ENCODE measurements around the gene RAB36. TPM values are rescaled to one million over a fixed set of nuclear protein-coding genes. Genes with fewer than 3 reads are reported as not detected.

The RAB36 gene
- total and polyA plus RNA-seq, 9 of the 15 experiments (the other 6 are each of a cell fraction or from before 2014, with no cell fraction given), result 0.04 to 0.50 (median 0.08) TPM; not detected in 3

DNA sequence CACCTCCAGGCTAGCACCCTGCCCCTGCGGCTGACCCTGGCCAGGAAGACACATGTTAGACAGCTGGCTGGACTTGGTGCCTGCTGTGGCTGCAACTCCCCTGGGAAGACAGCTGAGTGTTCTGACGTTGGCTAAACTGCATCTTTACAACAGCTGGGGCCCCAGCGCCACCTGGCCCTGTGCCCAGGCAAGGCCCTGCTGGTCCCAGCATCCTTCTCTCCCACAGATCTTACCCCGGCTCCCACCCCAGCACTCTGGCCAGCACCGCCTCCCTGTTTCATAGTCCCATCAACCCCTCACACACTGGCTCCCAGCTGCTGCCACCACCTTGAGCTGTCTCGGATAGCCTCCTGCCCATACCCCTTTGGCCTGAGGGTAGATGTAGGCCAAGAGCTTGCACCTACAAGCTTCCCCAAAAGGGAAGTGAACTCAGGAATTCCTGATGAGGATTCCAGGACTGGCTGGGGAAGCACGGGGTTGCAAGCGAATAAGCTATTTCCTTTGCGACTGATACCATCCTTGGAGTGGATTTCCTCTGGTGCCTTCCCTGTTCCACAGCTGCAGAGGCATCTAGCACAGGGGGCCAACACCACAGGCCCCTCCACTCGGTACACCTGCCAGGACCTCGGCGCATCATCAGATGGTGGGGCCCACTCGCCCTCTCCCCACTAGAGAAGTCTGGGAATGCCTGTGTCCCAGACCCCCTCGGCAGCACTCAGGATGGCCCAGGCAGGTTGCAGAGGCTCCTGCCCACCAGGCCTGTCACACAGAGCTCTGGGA lies 32.0 kb upstream of the RAB36 start (continued):
- TF ChIP-seq RBM14 (IDR thresholded peaks at IDR 0.05; ENCODE audit: borderline replicate concordance, insufficient read depth, low read depth, low read length) (no peak), TCF7 (IDR thresholded peaks at IDR 0.05; ENCODE audit: borderline replicate concordance) (0 out of 2 replicates have a peak, but pooled peaks have one; percentile 58), TBL1XR1 (IDR thresholded peaks at IDR 0.05; ENCODE audit: low read length in 2 of 2) (peak in 1 of 2 experiments; percentile 51; a peak in 1 of 4 replicates), NR1H2 (CRISPR knock-in tag; IDR thresholded peaks at IDR 0.05) (no peak), PCBP1 (IDR thresholded peaks at IDR 0.05; ENCODE audit: low read depth, low read length, poor library complexity, severe bottlenecking) (no peak), HDGF (IDR thresholded peaks at IDR 0.05) (no peak), ZBTB17 (CRISPR knock-in tag; IDR thresholded peaks at IDR 0.05) (no peak), XRCC3 (IDR thresholded peaks at IDR 0.05) (no peak), GTF2F1 (IDR thresholded peaks at IDR 0.05; ENCODE audit: low read depth, low read length) (peak; percentile 70; the same call in 1 of the 2 replicates), PURB (CRISPR knock-in tag; IDR thresholded peaks at IDR 0.05; ENCODE audit: low read depth) (no peak), RUNX1 (IDR thresholded peaks at IDR 0.05; ENCODE audit: low read depth) (0 out of 2 replicates have a peak, but pooled peaks have one; percentile 8), SMC3 (conservative IDR thresholded peaks at IDR 0.05; ENCODE audit: insufficient read depth, low read depth, low read length) (0 out of 2 replicates have a peak, but pooled peaks have one; percentile 1), PRMT5 (CRISPR knock-in tag; IDR thresholded peaks at IDR 0.05) (0 out of 2 replicates have a peak, but pooled peaks have one; percentile 0)
- TF ChIP-seq, protein P1, sequence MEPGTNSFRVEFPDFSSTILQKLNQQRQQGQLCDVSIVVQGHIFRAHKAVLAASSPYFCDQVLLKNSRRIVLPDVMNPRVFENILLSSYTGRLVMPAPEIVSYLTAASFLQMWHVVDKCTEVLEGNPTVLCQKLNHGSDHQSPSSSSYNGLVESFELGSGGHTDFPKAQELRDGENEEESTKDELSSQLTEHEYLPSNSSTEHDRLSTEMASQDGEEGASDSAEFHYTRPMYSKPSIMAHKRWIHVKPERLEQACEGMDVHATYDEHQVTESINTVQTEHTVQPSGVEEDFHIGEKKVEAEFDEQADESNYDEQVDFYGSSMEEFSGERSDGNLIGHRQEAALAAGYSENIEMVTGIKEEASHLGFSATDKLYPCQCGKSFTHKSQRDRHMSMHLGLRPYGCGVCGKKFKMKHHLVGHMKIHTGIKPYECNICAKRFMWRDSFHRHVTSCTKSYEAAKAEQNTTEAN (CRISPR knock-in tag; IDR thresholded peaks at IDR 0.05), result no peak
- TF ChIP-seq, protein P2, sequence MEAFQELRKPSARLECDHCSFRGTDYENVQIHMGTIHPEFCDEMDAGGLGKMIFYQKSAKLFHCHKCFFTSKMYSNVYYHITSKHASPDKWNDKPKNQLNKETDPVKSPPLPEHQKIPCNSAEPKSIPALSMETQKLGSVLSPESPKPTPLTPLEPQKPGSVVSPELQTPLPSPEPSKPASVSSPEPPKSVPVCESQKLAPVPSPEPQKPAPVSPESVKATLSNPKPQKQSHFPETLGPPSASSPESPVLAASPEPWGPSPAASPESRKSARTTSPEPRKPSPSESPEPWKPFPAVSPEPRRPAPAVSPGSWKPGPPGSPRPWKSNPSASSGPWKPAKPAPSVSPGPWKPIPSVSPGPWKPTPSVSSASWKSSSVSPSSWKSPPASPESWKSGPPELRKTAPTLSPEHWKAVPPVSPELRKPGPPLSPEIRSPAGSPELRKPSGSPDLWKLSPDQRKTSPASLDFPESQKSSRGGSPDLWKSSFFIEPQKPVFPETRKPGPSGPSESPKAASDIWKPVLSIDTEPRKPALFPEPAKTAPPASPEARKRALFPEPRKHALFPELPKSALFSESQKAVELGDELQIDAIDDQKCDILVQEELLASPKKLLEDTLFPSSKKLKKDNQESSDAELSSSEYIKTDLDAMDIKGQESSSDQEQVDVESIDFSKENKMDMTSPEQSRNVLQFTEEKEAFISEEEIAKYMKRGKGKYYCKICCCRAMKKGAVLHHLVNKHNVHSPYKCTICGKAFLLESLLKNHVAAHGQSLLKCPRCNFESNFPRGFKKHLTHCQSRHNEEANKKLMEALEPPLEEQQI (IDR thresholded peaks at IDR 0.05), result no peak
- TF ChIP-seq, protein P3, sequence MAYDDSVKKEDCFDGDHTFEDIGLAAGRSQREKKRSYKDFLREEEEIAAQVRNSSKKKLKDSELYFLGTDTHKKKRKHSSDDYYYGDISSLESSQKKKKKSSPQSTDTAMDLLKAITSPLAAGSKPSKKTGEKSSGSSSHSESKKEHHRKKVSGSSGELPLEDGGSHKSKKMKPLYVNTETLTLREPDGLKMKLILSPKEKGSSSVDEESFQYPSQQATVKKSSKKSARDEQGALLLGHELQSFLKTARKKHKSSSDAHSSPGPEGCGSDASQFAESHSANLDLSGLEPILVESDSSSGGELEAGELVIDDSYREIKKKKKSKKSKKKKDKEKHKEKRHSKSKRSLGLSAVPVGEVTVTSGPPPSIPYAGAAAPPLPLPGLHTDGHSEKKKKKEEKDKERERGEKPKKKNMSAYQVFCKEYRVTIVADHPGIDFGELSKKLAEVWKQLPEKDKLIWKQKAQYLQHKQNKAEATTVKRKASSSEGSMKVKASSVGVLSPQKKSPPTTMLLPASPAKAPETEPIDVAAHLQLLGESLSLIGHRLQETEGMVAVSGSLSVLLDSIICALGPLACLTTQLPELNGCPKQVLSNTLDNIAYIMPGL (CRISPR knock-in tag; IDR thresholded peaks at IDR 0.05), result 0 out of 2 replicates have a peak, but pooled peaks have one; percentile 5
- TF ChIP-seq, protein P4, sequence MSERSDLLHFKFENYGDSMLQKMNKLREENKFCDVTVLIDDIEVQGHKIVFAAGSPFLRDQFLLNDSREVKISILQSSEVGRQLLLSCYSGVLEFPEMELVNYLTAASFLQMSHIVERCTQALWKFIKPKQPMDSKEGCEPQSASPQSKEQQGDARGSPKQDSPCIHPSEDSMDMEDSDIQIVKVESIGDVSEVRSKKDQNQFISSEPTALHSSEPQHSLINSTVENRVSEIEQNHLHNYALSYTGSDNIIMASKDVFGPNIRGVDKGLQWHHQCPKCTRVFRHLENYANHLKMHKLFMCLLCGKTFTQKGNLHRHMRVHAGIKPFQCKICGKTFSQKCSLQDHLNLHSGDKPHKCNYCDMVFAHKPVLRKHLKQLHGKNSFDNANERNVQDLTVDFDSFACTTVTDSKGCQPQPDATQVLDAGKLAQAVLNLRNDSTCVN (CRISPR knock-in tag; IDR thresholded peaks at IDR 0.05), result no peak
- TF ChIP-seq, protein P5, sequence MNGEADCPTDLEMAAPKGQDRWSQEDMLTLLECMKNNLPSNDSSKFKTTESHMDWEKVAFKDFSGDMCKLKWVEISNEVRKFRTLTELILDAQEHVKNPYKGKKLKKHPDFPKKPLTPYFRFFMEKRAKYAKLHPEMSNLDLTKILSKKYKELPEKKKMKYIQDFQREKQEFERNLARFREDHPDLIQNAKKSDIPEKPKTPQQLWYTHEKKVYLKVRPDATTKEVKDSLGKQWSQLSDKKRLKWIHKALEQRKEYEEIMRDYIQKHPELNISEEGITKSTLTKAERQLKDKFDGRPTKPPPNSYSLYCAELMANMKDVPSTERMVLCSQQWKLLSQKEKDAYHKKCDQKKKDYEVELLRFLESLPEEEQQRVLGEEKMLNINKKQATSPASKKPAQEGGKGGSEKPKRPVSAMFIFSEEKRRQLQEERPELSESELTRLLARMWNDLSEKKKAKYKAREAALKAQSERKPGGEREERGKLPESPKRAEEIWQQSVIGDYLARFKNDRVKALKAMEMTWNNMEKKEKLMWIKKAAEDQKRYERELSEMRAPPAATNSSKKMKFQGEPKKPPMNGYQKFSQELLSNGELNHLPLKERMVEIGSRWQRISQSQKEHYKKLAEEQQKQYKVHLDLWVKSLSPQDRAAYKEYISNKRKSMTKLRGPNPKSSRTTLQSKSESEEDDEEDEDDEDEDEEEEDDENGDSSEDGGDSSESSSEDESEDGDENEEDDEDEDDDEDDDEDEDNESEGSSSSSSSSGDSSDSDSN (IDR thresholded peaks at IDR 0.05; ENCODE audit: borderline replicate concordance in 1 of 2, low read depth in 2 of 2, low read length in 2 of 2), result 0 out of 4 replicates have a peak, but pooled peaks of 1 of the 2 experiments have one; percentile 39

All from K562 (cell line).